ENCODE results near the gene PITX1.
"Not testable (repeated sequence)": the region's sequence is repeated elsewhere in the genome, so short reads cannot be mapped to it uniquely, and the experiment has no call there.

The PITX1 gene

GRCh38 chr5:135010502-135011354, 23.3 kb downstream of the PITX1 start:
- no peak for DNase-seq (ENCODE audit: low spot score)

GRCh38 chr5:135009736-135010501, 24.1 kb downstream of the PITX1 start:
- no peak for DNase-seq (ENCODE audit: low spot score)

- DNase-seq (ENCODE audit: low spot score): no peak
Measured at GRCh38 chr5:135008981-135009735, 24.9 kb downstream of the PITX1 start.

GRCh38 chr5:135008556-135008955, 25.5 kb downstream of the PITX1 start:
- no peak for DNase-seq (ENCODE audit: low spot score)

GRCh38 chr5:135007749-135008363, 26.2 kb downstream of the PITX1 start:
- DNase-seq (ENCODE audit: low spot score): no peak

GRCh38 chr5:135007305-135007704, 26.7 kb downstream of the PITX1 start:
- no peak for DNase-seq (ENCODE audit: low spot score)

- no peak for DNase-seq (ENCODE audit: low spot score)
Measured at GRCh38 chr5:135005076-135005475, 29.0 kb downstream of the PITX1 start.

- DNase-seq (ENCODE audit: low spot score): no peak
Measured at GRCh38 chr5:135004376-135004775, 29.7 kb downstream of the PITX1 start.

- DNase-seq (ENCODE audit: low spot score): not testable (repeated sequence)
Measured at GRCh38 chr5:134998068-134998467, 36.0 kb downstream of the PITX1 start.

- DNase-seq (ENCODE audit: low spot score): no peak
Measured at GRCh38 chr5:134997015-134997414, 37.0 kb downstream of the PITX1 start.

- no peak for DNase-seq (ENCODE audit: low spot score)
Measured at GRCh38 chr5:134995850-134996402, 38.1 kb downstream of the PITX1 start.

GRCh38 chr5:134994560-134995156, 39.4 kb downstream of the PITX1 start:
- no peak for DNase-seq (ENCODE audit: low spot score)

GRCh38 chr5:134993161-134993560, 40.9 kb downstream of the PITX1 start:
- no peak for DNase-seq (ENCODE audit: low spot score)

- no peak for DNase-seq (ENCODE audit: low spot score)
Measured at GRCh38 chr5:134992148-134992547, 41.9 kb downstream of the PITX1 start.

GRCh38 chr5:134990183-134990582, 43.8 kb downstream of the PITX1 start:
- DNase-seq (ENCODE audit: low spot score): not testable (repeated sequence)

GRCh38 chr5:134989266-134989830, 44.7 kb downstream of the PITX1 start:
- DNase-seq (ENCODE audit: low spot score): no peak

- DNase-seq (ENCODE audit: low spot score): no peak
Measured at GRCh38 chr5:134982230-134982629, 51.8 kb downstream of the PITX1 start.

- no peak for DNase-seq (ENCODE audit: low spot score)
Measured at GRCh38 chr5:134979416-134979815, 54.6 kb downstream of the PITX1 start.

All from Ammon's horn (tissue), 1 donor.